ENCODE results near the gene C8A.

The C8A gene

DNA sequence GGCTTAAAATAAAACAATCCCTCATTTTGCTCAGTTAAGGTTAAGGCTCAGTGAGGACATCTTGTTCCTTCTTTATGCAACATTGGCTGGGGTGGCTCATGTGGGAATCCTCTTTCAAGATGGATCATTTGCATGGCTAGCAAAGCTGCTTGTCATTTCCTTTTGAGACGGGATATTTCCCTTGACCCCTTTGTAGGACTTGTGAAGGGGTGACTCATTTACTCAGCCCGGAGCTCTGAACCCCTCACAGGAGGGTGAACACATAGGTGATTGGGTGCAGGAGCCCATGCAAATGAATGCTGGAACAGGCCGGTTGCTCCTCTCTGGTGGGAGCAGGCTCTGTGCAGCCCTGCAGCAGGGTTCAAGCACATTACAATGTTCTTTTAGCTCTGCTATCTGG lies 15.8 kb upstream of the C8A start:
- no peak for DNase-seq

DNA sequence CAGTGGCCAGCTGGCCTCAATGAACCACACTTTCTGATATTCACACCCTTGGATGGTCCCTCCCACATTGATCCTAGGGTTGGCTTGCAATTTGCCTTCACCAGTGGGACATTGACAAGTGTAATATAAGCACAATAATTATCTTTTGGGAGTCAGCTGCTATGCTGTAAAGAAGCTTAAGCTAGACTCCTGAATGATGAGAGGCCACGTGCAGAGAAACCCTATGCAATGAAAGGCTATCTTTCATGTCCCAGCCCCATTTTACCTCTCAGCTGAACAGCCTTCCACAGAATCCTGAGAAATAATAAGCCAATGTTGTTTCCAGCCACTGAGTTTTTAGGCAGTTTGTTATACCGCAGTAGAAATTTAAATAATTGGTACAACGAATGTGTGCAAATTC lies 11.1 kb upstream of the C8A start:
- no peak for DNase-seq

GRCh38 chr1:56844545-56845136 lies 10.0 kb upstream of the C8A start:
- DNase-seq: no peak

DNA sequence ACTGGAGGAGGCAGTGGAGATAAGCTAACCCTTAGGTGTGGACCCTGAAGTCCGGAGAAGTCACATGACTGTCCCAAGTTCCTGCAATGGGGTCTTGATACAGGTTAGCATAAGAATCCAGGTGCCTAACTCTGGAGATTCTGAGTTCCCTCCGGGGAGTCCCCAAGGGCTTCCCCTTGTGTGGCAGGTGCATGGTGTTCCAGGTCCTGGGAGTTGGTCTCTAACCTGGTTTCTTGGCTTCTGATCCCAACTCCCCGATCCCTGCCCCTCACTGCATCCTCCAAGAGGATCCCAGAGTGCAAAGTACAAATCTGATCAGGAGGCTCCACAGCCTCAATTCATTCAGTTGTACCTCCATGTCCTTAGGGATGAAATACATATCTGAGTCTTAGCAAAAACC lies 9.3 kb upstream of the C8A start:
- DNase-seq: no peak

- no peak for DNase-seq
Observed at GRCh38 chr1:56849750-56850149, 4.8 kb upstream of the C8A start.

DNA sequence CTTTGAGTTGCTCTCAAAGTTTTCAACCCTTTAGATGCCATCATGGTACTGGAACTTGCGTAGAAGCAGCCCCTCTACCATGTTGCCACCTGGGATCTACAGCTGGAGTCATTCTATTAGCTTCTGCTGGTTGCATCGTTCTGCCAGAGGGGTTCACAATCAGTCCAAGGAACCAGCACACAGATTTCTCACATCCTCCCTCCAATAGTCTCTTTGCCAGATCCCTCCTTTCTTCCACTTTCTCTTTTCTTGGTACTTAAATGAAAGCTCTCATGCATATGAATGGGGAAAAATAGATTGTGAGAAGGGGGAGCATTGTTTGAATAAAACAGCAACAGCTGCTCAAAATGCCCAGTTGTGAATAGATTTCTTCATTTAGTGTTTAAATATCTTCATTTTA lies 4.2 kb upstream of the C8A start:
- DNase-seq: no peak

- no peak for DNase-seq
Observed at GRCh38 chr1:56850922-56851321, 3.7 kb upstream of the C8A start.

- DNase-seq: no peak
Observed at GRCh38 chr1:56852476-56852875, 2.1 kb upstream of the C8A start.

DNA sequence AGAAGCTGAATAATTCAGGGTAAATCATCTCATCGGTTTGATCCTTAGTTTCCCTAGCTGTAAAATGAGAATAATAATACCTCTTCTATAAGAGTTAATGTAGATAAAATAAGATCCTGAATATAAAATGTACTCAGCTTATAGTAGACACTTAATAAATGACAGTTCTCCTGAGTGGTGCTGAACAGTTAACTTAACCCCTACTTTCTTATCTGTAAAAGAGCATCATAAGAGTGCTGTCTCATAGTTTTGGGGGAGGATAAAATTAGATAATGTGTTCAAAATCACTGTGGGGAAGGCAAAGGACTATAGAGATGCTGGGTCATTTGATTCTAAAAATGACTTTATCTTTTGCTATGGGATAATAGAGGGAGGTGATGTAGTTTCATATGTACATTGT lies 593 bp downstream of the C8A start:
- DNase-seq: no peak

- no peak for DNase-seq
Observed at GRCh38 chr1:56856186-56856585, 1.6 kb downstream of the C8A start.

GRCh38 chr1:56859287-56859686 lies 4.7 kb downstream of the C8A start:
- DNase-seq: no peak

- DNase-seq: no peak
Observed at GRCh38 chr1:56863265-56863992, 8.8 kb downstream of the C8A start.

- DNase-seq: no peak
Observed at GRCh38 chr1:56864430-56864829, 9.8 kb downstream of the C8A start.

DNA sequence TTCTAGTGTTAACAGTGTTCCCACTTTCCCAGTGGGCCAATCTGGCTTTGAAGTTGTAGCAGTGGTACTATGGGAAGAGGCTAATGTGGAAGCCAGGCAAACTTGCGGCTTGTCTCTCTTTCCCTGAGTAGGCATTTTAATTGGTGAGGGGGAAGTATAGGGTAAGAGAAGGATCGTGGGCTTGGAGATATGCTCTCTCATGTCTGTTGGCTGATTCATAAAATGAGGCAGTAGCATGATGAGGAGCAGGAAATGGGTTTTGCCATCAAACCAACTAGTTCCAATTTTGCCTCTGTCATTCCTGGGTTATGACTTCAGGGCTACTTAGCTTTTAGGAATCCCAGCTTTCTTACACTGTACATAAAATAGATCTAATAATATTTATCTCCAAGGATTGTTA lies 12.1 kb downstream of the C8A start:
- DNase-seq: no peak

DNA sequence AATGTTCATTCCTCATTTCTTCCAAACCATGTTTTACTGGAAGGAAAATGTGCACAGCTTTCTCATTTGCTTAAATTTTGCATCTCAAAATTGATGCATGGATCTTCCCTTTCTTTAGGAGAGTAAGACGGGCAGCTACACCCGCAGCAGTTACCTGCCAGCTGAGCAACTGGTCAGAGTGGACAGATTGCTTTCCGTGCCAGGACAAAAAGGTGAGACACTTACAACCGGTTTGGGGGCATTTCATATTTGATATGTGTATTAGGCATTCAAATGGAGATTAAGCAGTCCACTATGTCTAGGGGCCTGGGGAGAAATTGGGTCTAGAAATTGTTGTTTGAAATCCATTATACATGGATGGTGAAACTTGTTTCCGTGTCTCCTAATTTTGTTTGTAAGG lies 12.9 kb downstream of the C8A start:
- DNase-seq: no peak

DNA sequence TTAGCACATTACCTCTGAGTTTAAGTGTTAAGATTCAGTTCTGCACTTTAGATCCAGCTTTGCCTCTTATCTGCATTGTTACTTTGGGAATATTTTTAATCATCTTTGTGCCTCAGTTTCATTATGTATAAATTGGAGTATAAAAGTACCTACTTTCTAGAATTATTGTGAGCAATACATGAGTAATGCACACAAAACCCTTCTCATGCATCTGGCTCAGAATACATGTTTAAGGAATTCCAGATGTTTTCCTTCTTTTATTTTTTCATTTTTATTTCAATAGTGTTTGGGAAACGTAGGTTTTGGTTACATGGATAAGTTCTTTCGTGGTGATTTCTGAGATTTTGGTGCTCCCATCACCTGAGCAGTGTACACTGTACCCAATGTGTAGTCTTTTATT lies 14.2 kb downstream of the C8A start:
- no peak for DNase-seq

GRCh38 chr1:56872597-56872996 lies 18.0 kb downstream of the C8A start:
- DNase-seq: no peak

GRCh38 chr1:56873213-56873612 lies 18.6 kb downstream of the C8A start:
- no peak for DNase-seq

DNA sequence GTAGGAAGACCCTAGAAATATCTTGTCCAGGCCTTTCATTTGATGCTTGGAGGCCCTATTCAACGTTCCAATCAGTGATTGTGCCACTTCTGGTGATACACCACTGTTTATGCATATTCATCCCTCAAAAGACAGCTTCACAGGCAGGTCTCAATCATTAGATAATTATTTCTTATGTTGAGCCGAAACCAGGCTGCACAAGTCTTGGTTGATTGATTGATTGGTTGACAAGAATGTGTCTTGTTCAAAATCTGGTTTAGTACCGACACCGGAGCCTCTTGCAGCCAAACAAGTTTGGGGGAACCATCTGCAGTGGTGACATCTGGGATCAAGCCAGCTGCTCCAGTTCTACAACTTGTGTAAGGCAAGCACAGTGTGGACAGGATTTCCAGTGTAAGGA lies 20.1 kb downstream of the C8A start:
- DNase-seq: no peak

DNA sequence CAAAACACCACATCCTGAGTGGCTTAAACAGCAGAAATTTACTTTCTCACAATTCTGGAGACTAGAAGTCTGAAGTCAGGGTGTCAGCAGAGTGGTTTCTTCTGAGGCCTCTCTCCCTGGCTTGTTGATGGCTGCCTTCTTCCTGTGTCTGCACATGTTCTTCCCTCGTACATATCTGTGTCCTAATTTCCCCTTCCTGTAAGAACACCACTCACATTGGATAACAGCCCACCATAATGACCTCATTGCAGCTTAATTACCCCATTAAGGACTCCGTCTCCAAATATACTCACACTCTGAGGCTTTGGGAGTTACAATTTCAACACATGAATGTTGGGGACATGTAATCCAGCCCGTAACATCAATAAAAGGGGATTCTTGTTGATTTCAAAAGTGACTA lies 23.4 kb downstream of the C8A start:
- DNase-seq: no peak

GRCh38 chr1:56880774-56881173 lies 26.2 kb downstream of the C8A start:
- no peak for DNase-seq

GRCh38 chr1:56881417-56881816 lies 26.8 kb downstream of the C8A start:
- no peak for DNase-seq

- DNase-seq: no peak
Observed at GRCh38 chr1:56890229-56890628, 35.6 kb downstream of the C8A start.

DNA sequence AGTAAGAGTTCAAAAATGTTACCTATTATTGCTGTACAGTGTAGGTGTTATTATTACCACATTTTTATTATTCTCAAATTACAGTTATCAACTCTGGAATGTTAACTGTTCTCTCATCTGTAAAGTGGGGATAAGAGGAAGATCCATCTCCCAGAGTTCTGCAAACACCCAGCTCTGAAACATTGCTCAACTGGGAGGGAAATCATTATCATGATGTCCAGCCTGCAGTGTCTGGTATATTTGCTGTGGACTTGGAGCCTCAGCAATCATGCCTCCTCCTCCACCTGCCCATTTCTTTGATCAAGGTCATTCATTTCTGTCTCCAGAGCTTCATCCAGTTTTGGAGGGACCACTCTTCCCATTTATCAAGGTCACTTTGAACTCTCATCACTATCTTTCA lies 39.4 kb downstream of the C8A start:
- no peak for DNase-seq

Measured in hematopoietic multipotent progenitor cell treated with erythropoietin and hydrocortisone succinate and interleukin-3 and kit ligand, for 4 days (in vitro differentiated cells).